ENCODE data around the gene KHDC3L.
"Not testable (repeated sequence)": the region's sequence is repeated elsewhere in the genome, so short reads cannot be mapped to it uniquely, and the experiment has no call there.

KHDC3L gene

DNA sequence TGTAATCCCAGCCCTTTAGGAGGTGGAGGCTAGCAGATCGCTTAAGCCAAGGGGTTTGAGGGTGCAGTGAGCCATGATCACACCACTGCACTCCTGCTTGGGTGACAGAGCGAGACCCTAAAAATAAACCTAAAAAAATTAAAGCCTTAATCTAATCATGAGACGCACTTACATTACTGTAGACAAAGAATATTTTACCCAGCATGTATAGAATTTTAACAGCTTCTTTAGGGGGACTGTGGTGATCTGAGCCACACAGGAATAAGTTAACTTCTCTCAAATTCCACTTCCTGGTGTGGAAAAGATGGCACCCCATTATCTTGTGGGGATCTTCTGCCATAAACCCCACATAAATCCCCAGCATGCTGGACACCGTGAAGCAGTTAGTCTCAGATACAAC, 9.5 kb downstream of the KHDC3L start:
- Histone ChIP-seq H3K36me3 (replicated peaks) (no peaks in the 10 kb centered on the region), H3K27ac (no peak overlapping the region), H3K27me3 (replicated peaks) (no peaks in the 10 kb centered on the region), H3K4me3 (ENCODE audit: low read depth, low read length) (no peak overlapping the region)
- no peak for DNase-seq
- TF ChIP-seq, protein P1, sequence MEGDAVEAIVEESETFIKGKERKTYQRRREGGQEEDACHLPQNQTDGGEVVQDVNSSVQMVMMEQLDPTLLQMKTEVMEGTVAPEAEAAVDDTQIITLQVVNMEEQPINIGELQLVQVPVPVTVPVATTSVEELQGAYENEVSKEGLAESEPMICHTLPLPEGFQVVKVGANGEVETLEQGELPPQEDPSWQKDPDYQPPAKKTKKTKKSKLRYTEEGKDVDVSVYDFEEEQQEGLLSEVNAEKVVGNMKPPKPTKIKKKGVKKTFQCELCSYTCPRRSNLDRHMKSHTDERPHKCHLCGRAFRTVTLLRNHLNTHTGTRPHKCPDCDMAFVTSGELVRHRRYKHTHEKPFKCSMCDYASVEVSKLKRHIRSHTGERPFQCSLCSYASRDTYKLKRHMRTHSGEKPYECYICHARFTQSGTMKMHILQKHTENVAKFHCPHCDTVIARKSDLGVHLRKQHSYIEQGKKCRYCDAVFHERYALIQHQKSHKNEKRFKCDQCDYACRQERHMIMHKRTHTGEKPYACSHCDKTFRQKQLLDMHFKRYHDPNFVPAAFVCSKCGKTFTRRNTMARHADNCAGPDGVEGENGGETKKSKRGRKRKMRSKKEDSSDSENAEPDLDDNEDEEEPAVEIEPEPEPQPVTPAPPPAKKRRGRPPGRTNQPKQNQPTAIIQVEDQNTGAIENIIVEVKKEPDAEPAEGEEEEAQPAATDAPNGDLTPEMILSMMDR (IDR thresholded peaks at IDR 0.05; ENCODE audit: low read depth, low read length, missing control alignments): no peak
- in situ Hi-C loops (cut with HindIII; ENCODE audit: low pct_ligation_motif_present, low sequenced_read_pairs): no loop called here

DNA sequence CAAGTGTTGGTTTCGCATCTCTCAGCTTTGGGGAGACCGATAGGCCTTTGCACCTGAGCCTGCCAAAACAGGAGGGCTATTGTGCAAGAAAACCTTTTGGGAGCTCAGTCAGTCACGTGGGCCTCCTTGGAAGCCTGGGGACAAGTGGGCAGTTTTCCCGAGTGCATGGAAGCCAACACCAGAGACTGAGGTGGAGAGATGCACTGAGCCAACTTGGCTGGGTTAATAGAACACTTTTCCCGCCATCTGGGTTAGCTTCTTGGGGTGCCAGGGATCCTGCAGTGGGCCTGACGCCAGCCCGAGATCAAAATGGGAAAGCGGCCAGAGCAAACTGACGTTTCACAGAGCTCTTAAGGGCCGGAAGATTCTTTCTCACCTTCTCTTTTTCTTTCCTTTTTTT, 10.1 kb downstream of the KHDC3L start:
- Histone ChIP-seq H3K4me3 (ENCODE audit: low read depth, low read length) (no peak overlapping the region), H3K27me3 (replicated peaks) (no peaks in the 10 kb centered on the region), H3K27ac (no peak overlapping the region), H3K36me3 (replicated peaks) (no peaks in the 10 kb centered on the region)
- in situ Hi-C loops (cut with HindIII; ENCODE audit: low pct_ligation_motif_present, low sequenced_read_pairs): no loop called here
- TF ChIP-seq, protein P1 (IDR thresholded peaks at IDR 0.05; ENCODE audit: low read depth, low read length, missing control alignments): no peak
- DNase-seq: no peak

DNA sequence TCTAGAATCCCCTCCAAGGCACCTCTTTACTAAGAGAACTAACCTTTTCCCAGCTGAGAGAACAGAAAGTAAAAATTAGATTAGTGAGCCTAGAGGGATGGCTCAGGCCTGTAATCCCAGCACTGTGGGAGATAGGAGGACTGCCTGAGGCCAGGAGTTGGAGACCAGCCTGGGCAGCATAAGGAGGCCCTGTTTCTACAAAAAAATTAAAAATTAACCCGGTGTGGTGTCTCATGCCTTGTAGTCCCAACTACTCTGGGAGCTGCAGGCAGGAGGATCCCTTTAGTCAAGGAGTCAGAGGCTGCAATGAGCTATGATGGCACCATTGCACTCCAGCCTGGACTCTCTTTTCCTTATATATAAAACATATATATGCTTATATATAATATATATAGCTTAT, 12.8 kb downstream of the KHDC3L start:
- H3K36me3 ChIP-seq (replicated peaks): no peaks in the 10 kb centered on the region
- in situ Hi-C loops (cut with HindIII; ENCODE audit: low pct_ligation_motif_present, low sequenced_read_pairs): no loop called here
- H3K27ac ChIP-seq: no peak overlapping the region
- TF ChIP-seq, protein P1 (IDR thresholded peaks at IDR 0.05; ENCODE audit: low read depth, low read length, missing control alignments): no peak
- no peak overlapping the region for H3K4me3 ChIP-seq (ENCODE audit: low read depth, low read length)
- DNase-seq: no peak
- no peaks in the 10 kb centered on the region for H3K27me3 ChIP-seq (replicated peaks)

DNA sequence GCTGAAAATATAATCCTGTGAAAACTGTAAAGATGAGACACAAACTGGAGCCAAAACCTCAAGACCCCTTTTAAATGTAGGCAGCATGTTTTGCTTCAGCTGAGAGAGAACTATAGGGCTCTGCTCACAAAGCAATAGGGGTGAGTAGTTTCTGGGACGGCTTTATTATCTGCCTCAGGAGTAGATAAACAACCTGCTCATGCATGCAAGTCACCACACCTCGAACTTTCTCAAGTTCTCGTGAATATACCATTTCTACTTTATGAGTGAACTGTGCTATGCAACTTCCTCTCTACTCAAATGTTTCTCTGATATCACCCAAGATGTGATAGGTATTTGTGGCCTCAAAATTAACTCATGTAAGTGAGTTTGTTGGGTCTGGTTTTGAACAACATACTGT, 14.8 kb downstream of the KHDC3L start:
- no peaks in the 10 kb centered on the region for H3K27me3 ChIP-seq (replicated peaks)
- TF ChIP-seq, protein P1 (IDR thresholded peaks at IDR 0.05; ENCODE audit: low read depth, low read length, missing control alignments): no peak
- H3K36me3 ChIP-seq (replicated peaks): no peaks in the 10 kb centered on the region
- DNase-seq: no peak
- no peak overlapping the region for H3K27ac ChIP-seq
- in situ Hi-C loops (cut with HindIII; ENCODE audit: low pct_ligation_motif_present, low sequenced_read_pairs): no loop called here
- no peak overlapping the region for H3K4me3 ChIP-seq (ENCODE audit: low read depth, low read length)

DNA sequence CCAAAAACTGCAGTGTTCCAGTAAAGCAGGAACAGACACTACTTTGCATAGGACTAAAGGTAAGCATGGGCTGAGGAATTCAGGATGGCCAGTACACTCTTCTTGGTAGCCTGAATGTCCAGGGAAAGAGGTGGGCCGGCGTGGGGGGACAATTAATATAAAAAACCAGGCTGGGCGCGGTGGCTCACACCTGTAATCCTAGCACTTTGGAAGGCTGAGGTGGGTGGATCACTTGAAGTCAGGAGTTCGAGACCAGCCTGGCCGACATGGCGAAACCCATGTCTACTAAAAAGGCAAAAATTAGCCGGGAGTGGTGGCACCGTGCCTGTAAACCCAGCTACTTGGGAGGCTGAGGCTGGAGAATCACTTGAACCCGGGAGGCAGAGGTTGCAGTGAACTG, 19.1 kb downstream of the KHDC3L start:
- H3K36me3 ChIP-seq (replicated peaks); in situ Hi-C loops (cut with HindIII; ENCODE audit: low pct_ligation_motif_present, low sequenced_read_pairs): not testable (repeated sequence)

DNA sequence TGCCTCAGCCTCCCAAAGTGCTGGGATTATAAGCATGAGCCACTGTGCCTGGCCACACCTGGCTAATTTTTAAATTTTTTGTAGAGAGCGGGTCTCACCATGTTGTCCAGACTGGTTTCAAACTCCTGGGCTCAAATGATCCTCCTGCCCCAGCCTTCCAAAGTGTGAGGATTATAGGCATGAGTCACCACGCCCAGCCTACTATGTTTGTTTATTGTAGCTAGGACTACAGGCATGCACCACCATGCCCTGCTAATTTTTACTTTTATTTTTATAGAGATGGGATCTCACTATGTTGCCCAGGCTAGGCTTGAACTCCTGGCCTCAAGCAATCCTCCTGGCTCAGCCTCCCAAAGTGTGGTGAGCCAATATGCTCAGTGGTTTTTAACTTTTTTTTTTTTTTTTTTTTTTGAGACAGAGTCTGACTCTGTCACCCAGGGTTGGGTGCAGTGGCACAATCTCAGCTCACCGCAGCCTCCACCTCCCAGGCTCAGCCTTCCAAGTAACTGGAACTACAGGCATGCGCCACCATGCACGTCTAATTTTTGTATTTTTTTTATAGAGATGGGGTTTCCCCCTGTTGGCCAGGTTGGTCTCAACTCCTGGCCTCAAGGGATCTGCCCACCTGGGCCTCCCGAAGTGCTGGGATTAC, 20.1 kb downstream of the KHDC3L start:
- in situ Hi-C loops (cut with HindIII; ENCODE audit: low pct_ligation_motif_present, low sequenced_read_pairs): no loop called here

More for the DNA sequence above, 19.1 kb downstream of the KHDC3L start:
- not testable (repeated sequence) for H3K27ac ChIP-seq; H3K4me3 ChIP-seq (ENCODE audit: low read depth, low read length); H3K27me3 ChIP-seq (replicated peaks); DNase-seq

More for the DNA sequence above, 20.1 kb downstream of the KHDC3L start:
- H3K4me3 ChIP-seq (ENCODE audit: low read depth, low read length): no peak overlapping the region
- H3K36me3 ChIP-seq (replicated peaks): no peaks in the 10 kb centered on the region
- TF ChIP-seq, protein P1 (IDR thresholded peaks at IDR 0.05; ENCODE audit: low read depth, low read length, missing control alignments): no peak
- H3K27me3 ChIP-seq (replicated peaks): no peaks in the 10 kb centered on the region
- no peak overlapping the region for H3K27ac ChIP-seq
- no peak for DNase-seq
